Colonic mucosa (tissue), 4 donors: ENCODE measurements around the gene PDLIM7. TPM values are rescaled to one million over a fixed set of nuclear protein-coding genes. Genes with fewer than 3 reads are reported as not detected.

ENCODE experiments used
- DNase-seq: peaks from one replicate; pipeline ENCODE4 v3.0.0-alpha.2; 2020
- H3K27ac ChIP-seq: fragments of 200-600 bp; one replicate; pipeline ENCODE4 v1.8.0; 2021
- H3K27me3 ChIP-seq: fragments of 200-600 bp; one replicate; pipeline ENCODE4 v1.8.0; 2021
- H3K36me3 ChIP-seq: fragments of 200-600 bp; one replicate; pipeline ENCODE4 v1.8.0; 2021
- H3K4me1 ChIP-seq: fragments of 200-600 bp; one replicate; pipeline ENCODE4 v1.8.0; 2021; ENCODE audit warnings: mild to moderate bottlenecking
- H3K4me3 ChIP-seq: fragments of 200-600 bp; one replicate; pipeline ENCODE4 v1.8.0; 2021
- H3K9ac ChIP-seq, 2 donors: one replicate each; pipeline ENCODE4 v1.7.0; 2013; ENCODE audit warnings: control low read depth in 2 of 2, low read depth in 2 of 2, low read length in 2 of 2
- H3K9me3 ChIP-seq: fragments of 200-600 bp; one replicate; pipeline ENCODE4 v1.8.0; 2021
- intact Hi-C: fragments of 100-400 bp; cut with DNase I; formaldehyde crosslinking; loops from one replicate; pipeline ENCODE4 v1.14.1; 2022
- total RNA-seq, 2 donors: library from RNA; stranded (reverse); fragmentation: NEBNext Ultra II Directional in 1 of 2; extraction: Animal tissue kit (Norgen Biotek cat#: 25700) in 1 of 2; gene quantifications; one replicate each; pipeline ENCODE4 v1.2.1, GENCODE V29; 2021
- TF ChIP-seq, protein P1 (sequence below): fragments of 200-600 bp; IDR thresholded peaks from one replicate; pipeline ENCODE4 v1.8.0; 2022; ENCODE audit warnings: antibody characterized with exemption, mild to moderate bottlenecking
- donor health status: healthy.
- donor health status: DM: no; HTN: no; CAD: no.
- donor health status: DM: no; HTN: no; CAD: no.

Gene PDLIM7
- total RNA-seq, 2 donors from 2014 or later: 19.7 to 44.9 TPM

DNA sequence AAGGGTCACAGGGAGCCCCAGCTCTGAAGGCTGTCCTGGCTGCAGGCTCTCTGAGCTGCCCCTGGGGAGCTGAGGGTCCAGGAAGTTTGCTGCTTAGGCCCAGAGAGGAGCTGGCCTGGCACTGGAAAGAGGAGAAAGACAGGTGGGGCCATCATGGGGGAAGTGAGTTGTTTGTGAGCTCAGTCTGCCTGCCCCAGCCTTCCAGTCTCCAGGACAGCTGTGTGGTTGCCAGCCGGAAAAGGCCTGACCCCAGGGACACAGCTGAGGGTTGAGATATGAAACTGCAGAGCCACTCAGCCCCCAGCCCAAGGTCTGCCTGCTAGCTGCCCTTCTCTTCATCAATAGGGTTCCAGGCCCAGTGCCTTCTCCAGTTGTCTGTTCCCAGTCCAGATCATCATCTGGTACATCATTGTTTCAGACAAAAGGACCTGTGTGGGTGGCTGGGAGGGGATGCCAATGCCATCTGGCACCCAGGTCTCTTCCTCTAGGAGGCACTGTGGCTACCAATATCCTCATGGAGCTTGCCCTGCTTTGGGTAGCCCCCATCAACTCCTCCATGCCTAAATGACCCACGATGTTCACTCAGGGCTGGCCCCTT, 23.6 kb upstream of the PDLIM7 start:
- H3K36me3 ChIP-seq: peaks cover 5% of the 10 kb centered on the region
- no peaks in the 10 kb centered on the region for H3K9me3 ChIP-seq
- H3K9ac ChIP-seq: no peak overlapping the region
- H3K27ac ChIP-seq: no peak overlapping the region
- H3K27me3 ChIP-seq: no peaks in the 10 kb centered on the region
- H3K4me3 ChIP-seq: no peak overlapping the region
- peaks cover 2% of the 10 kb centered on the region for H3K4me1 ChIP-seq
- TF ChIP-seq, protein P1, sequence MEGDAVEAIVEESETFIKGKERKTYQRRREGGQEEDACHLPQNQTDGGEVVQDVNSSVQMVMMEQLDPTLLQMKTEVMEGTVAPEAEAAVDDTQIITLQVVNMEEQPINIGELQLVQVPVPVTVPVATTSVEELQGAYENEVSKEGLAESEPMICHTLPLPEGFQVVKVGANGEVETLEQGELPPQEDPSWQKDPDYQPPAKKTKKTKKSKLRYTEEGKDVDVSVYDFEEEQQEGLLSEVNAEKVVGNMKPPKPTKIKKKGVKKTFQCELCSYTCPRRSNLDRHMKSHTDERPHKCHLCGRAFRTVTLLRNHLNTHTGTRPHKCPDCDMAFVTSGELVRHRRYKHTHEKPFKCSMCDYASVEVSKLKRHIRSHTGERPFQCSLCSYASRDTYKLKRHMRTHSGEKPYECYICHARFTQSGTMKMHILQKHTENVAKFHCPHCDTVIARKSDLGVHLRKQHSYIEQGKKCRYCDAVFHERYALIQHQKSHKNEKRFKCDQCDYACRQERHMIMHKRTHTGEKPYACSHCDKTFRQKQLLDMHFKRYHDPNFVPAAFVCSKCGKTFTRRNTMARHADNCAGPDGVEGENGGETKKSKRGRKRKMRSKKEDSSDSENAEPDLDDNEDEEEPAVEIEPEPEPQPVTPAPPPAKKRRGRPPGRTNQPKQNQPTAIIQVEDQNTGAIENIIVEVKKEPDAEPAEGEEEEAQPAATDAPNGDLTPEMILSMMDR: no peak
- intact Hi-C loops: no loop called here
- no peak for DNase-seq

- Histone ChIP-seq H3K9me3 (no peaks in the 10 kb centered on the region), H3K4me1 (peaks cover 10% of the 10 kb centered on the region), H3K36me3 (peaks cover 5% of the 10 kb centered on the region), H3K9ac (no peak overlapping the region), H3K4me3 (no peak overlapping the region), H3K27ac (no peak overlapping the region), H3K27me3 (no peaks in the 10 kb centered on the region)
- intact Hi-C loops: no loop called here
- no peak for DNase-seq
- TF ChIP-seq, protein P1: no peak
These were observed 22.9 kb upstream of the PDLIM7 start for GRCh38 chr5:177520271-177520670.

DNA sequence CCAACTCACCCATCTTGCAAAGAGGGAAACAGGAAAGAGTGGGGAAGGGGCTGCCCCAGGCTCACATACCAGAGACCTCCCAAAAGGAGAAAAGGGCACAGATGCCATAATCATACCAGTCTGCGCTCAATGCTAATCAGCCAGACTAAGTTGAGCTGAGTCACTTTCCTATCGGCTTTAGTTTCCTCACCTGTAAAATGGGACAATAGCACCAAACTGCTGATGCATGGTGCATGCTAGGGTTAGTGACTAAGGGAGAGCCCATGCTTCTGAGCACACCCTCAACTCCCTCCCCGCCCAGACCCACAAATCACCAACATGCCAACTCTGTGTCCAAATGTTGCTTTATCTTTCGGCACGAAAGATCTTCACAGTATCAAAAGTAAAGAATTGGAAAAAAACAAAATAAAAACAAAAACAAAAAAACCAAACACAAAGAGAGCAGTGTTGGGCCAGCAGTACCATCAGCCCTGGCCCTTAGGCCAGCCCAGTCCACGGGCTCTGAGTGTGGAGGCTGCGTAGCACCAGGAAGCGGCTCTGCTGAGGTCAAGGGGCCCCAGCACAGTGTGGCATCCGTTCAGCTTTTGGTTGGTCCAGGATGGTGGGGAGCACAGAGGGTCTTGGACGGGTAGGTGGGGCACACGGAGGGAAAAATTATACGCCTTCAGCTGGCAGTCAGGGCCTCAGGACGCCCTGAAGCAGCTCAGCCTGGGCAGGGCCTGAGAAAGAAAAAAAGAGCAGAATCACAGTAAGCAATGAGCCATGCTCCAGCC, 22.2 kb upstream of the PDLIM7 start:
- Histone ChIP-seq H3K4me1 (peaks cover 10% of the 10 kb centered on the region), H3K9ac (no peak overlapping the region), H3K9me3 (no peaks in the 10 kb centered on the region), H3K27ac (no peak overlapping the region), H3K27me3 (no peaks in the 10 kb centered on the region), H3K4me3 (no peak overlapping the region), H3K36me3 (peaks cover 5% of the 10 kb centered on the region)
- intact Hi-C loops: loop anchor here (10.0 kb wide), 1 partner anchor 75 kb away; the partner anchor contains the start of gene TMED9
- DNase-seq: no peak
- TF ChIP-seq, protein P1: no peak

- Histone ChIP-seq H3K9ac (peak within 1 kb of the TSS; percentile 92 to 96), H3K9me3 (no peaks in the 10 kb centered on the region), H3K27me3 (no peaks in the 10 kb centered on the region), H3K27ac (peak within 1 kb of the TSS; percentile 78), H3K4me3 (peak within 1 kb of the TSS; percentile 84), H3K36me3 (peaks cover 7% of the 10 kb centered on the region), H3K4me1 (peaks cover 10% of the 10 kb centered on the region)
- DNase-seq: peak; percentile 98
- TF ChIP-seq, protein P1: no peak
- intact Hi-C loops: loop anchor here (10.0 kb wide), 1 partner anchor 78 kb away; the partner anchor contains the start of gene TMED9
These were observed 19.5 kb upstream of the PDLIM7 start, which contains the start of gene DDX41 for GRCh38 chr5:177516601-177517568. Gene DDX41, minus strand, starts transcription at chr5:177516961. Its CDS starts 16 bp downstream, at chr5:177516945.

- no peak for DNase-seq
- Histone ChIP-seq H3K9me3 (no peaks in the 10 kb centered on the region), H3K4me3 (peak overlapping the region; percentile 84), H3K9ac (peak overlapping the region in 1 of 2 donors; percentile 92), H3K36me3 (peaks cover 12% of the 10 kb centered on the region), H3K27me3 (no peaks in the 10 kb centered on the region), H3K4me1 (peaks cover 10% of the 10 kb centered on the region), H3K27ac (no peak overlapping the region)
- intact Hi-C loops: loop anchor here (10.0 kb wide), 1 partner anchor 79 kb away; the partner anchor contains the start of gene TMED9
- TF ChIP-seq, protein P1: no peak
These were observed 18.2 kb upstream of the PDLIM7 start for GRCh38 chr5:177515580-177515979.
